Inferior parietal cortex (tissue), 1 donor: ENCODE measurements around the gene GRK3.

Source experiments
- DNase-seq: peaks from one replicate; pipeline ENCODE4 v3.0.0-alpha.2; 2016; ENCODE audit errors: extremely low spot score

GRK3 gene

GRCh38 chr22:25663654-25664053, 99.2 kb downstream of the GRK3 start:
- DNase-seq = no peak

DNA sequence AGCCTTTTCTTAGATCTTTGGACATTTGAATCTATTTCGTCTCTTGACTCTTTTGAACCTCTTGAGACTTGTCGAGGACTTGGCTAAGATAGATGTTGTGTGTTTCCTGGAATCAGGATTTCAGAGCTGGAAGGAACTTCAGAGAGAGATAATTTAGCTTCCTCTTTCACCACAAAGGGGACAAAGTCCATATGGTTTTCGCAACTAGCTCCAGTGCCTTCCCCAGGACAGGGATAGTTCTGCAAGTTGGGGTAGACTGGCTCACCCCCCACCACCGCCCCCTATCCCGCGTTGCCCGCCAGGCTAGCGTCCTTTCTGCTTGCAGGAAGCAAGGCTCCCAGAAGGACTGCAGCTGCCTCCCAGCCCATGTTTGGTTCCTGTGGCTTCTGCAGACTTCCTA, 101.8 kb downstream of the GRK3 start:
- DNase-seq = no peak

GRCh38 chr22:25668437-25668836, 104.0 kb downstream of the GRK3 start:
- DNase-seq = no peak

- DNase-seq = no peak
Observed at GRCh38 chr22:25669253-25670069, 105.0 kb downstream of the GRK3 start.

GRCh38 chr22:25670070-25670461, 105.6 kb downstream of the GRK3 start:
- no peak for DNase-seq

GRCh38 chr22:25672289-25673084, 108.0 kb downstream of the GRK3 start:
- no peak for DNase-seq

DNA sequence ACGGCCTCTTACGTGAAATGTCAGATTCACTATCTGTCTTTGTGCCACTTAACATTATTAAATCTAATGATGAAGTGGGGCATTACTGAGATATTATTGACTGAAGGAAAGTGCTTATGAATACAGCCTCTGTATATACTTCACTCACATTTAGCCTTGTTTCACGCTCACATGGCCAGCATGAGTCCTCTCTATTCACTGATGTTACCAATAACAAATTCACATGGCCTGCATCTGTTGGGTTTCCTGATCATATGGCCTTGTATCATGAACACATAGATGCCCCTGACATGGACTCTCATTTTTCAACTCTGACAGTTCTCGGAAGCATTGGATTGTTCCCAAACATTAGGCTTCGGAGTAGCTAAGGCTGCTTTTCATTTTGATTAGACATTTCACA, 109.2 kb downstream of the GRK3 start:
- no peak for DNase-seq

DNA sequence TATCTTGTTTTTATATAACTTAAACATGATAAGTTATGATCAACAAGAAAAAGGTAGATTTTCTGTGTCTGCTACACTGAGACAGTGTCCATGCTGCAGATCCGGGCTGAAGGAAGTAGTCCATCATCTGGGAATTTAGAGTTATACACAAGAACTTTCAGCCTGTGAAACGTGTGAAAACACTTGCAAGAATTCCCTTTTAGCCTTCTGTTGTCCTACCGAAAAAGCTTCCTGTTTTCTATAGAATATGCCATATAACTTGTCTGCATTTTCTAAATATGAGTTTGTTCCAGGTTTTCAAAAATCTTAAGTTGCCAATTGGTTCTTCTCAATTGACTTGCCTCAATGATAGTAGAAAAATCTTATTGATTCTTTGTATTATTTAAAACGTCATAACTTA, 113.2 kb downstream of the GRK3 start:
- no peak for DNase-seq

DNA sequence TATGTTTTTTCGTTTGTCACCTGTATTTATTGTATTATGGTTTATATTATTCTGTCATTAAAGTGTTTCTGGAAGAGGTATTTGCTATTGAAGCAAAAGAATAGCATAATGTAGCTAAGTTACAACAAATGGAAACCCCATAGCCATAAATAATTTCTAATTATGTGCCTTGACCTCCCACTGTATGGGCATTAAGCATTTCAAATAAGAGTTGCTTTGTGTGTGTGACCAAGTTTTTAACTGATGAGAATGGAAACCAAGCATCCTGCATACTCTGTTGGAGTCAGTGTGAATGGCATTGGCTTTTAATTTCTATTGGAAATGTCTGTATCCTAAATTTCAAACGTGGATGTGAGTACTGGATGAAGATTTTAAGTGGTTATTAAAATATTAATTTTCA, 115.6 kb downstream of the GRK3 start:
- DNase-seq = no peak

GRCh38 chr22:25680956-25681355, 116.5 kb downstream of the GRK3 start:
- DNase-seq = no peak

DNA sequence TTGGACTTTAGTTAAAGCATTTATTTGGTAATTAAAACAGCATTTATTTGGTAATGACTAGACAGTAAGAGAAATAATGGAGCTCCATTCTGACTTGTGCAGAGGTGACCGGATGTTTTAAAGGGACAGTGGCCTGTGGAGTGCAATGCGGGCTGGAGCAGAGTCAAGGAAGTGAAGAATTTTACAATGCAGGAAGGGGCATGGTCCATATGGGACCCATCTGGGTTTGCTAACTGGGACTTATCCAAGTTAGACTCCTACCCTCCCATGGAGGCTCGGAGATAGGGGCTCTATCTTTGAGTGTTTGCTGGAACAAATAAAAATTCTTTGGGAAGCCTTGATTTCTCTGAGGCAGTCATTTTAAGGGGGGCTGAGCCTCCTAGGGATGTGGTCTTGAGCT, 117.6 kb downstream of the GRK3 start:
- no peak for DNase-seq

DNA sequence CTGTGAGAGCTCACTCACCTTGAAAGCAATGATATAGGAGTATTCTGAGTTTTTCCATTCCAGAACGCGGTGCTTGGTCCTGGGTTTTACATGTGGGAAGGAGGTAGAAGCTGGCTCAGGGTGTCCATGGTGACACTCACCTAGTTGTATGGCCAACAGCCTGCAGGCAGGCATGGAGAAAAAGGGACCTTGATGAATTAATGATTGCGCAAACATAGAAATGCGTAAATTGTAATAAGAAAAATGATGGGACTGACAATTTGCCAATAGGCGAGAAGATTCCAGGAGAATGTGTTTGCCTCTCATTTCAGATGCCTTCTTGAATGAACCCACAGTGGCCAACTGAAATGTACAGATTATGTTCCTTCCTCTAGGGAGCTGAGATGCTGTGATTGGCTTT, 124.2 kb downstream of the GRK3 start:
- no peak for DNase-seq

DNA sequence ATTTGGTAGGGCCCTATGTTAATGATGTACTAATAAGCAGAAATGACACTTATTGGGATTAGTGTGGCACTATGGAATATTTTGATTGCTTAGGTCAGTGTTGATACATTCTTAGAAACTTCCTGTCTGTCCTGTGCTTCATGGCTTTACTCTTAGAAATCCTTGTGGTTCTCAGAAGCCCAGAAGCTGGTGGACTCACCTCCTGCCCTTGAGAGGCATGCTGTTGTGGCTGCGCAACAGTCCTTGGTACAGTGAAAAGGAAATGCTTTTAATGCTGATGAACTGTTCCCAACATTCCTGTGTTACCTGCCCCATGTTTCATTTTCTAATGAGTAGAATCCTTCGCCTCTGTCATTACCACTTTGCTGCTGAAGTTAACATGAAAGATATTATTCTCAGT, 125.2 kb downstream of the GRK3 start:
- no peak for DNase-seq

DNA sequence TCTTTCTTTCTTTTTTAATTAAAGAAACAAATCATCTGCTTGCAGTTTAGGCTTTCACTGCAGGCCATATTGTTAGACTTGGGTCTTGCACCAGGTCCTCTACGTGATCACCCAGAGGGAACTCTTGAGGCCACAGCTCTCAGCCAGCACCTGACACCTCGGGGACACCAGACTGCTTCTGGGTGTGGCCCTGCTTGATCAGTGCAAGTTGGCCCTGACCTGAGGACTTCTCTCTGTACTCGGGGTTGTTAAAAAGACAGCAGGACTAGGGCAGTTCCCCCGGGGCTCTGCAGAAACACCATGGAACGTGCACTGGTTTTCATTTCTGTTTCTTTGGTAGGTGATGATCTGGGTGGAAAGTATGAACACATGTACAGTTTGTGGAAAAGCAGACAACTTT, 126.3 kb downstream of the GRK3 start:
- no peak for DNase-seq

- DNase-seq = peak; percentile 54
Observed at GRCh38 chr22:25692397-25693267, 128.2 kb downstream of the GRK3 start.

DNA sequence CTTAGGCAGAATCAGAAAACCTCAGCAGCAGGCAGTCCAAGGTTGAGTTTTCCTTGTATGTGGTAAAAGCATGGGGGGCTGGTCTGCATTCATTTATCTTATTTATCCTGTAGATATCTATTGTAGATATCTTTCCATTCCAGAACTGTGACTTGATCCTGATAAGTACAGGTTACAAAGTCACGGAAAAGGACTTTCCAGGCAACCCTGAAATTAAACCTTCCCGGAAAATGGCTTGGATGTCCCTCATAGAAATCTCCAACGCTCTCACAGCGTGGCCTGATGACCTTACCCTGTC, 128.7 kb downstream of the GRK3 start:
- no peak for DNase-seq

GRCh38 chr22:25694196-25694907, 129.9 kb downstream of the GRK3 start:
- no peak for DNase-seq

GRCh38 chr22:25695146-25695545, 130.7 kb downstream of the GRK3 start:
- DNase-seq = no peak

DNA sequence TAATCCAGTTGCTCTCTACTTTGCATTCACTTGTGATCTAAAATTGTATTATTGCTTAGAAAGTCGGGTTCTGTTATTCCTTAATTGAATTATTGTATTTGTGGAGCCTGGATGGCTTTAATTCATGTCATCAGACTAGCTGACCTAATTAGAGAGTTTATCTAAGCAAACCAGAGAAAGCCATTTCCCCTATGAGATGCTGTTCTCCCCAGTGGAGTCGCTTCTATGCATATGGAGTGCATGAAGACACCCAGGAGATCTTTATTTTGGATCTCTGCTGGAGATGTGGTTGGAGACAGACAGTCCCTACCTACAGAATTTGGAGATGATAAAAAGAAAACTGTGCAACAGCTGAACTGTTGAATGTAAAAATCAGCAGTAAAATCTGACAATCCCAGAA, 132.3 kb downstream of the GRK3 start:
- no peak for DNase-seq

- DNase-seq = no peak
Observed at GRCh38 chr22:25697181-25697664, 132.7 kb downstream of the GRK3 start.

GRCh38 chr22:25697978-25698377, 133.5 kb downstream of the GRK3 start:
- DNase-seq = no peak

DNA sequence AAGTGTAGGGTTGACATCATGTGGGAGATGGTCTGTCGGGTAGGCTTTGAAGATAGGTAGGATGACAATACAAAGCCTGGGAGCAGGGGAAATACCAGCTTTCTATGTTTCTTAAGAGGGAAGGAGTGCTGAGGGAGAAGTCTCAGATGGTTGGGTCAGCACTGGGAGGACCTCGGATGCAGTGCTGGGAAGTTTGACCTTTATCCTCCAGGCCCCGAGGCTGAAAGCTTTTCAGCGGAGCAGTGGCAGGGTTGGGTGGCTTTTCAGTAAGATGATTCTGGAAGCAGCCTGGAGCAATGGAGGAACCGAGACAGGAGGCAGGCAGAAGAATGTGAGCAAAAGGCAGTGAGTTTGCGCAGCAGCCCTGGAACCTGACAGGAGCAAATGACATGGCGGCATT, 134.0 kb downstream of the GRK3 start:
- DNase-seq = no peak
